GM12891 (cell line): ENCODE results near the gene ACER3. TPM values are rescaled to one million over a fixed set of nuclear protein-coding genes. Genes with fewer than 3 reads are reported as not detected.
A peak's percentile ranks its signal among the peaks of the same experiment; 100 is the strongest.
"Not testable (repeated sequence)": the region's sequence is repeated elsewhere in the genome, so short reads cannot be mapped to it uniquely, and the experiment has no call there.

Experiments used
- DNase-seq: peaks from one replicate; pipeline ENCODE4 v3.0.0; 2011; ENCODE audit warnings: low spot score; ENCODE audit not compliant: insufficient read length
- FAIRE-seq: peaks from 2 replicates; lab custom pipeline; 2011; peaks lifted over from hg19 to GRCh38; lab: Jason Lieb, UNC
- PAX5 ChIP-seq: IDR thresholded peaks from 2 replicates; pipeline ENCODE4 v1.6.1; 2011; ENCODE audit warnings: low read length, moderate library complexity, mild to moderate bottlenecking; ENCODE audit not compliant: insufficient read depth, severe bottlenecking
- POLR2A ChIP-seq: IDR thresholded peaks from 2 replicates; pipeline ENCODE4 v1.6.1; 2011; ENCODE audit warnings: low read depth, low read length, control low read depth
- POLR2AphosphoS5 ChIP-seq: IDR thresholded peaks from 2 replicates; pipeline ENCODE4 v1.6.1; 2011; ENCODE audit warnings: low read depth, low read length, control low read depth
- POU2F2 ChIP-seq: IDR thresholded peaks from 2 replicates; pipeline ENCODE4 v1.6.1; 2011; ENCODE audit warnings: low read depth, mild to moderate bottlenecking, control low read depth, low read length, moderate library complexity
- SPI1 ChIP-seq: IDR thresholded peaks from 2 replicates; pipeline ENCODE4 v1.6.1; 2011; ENCODE audit warnings: low read depth, low read length, control low read depth
- TAF1 ChIP-seq: IDR thresholded peaks from 2 replicates; pipeline ENCODE4 v1.6.1; 2011; ENCODE audit warnings: low read depth, low read length, control low read depth
- polyA plus RNA-seq: library from polyadenylated mRNA; unstranded; fragments of >200 nt; gene quantifications from one replicate; pipeline ENCODE4 v1.2.1, GENCODE V29; 2012; ENCODE audit warnings: low read depth, missing spikeins, inconsistent platforms; ENCODE audit not compliant: missing spikeins

ACER3 gene
- polyA plus RNA-seq, result 2.5 TPM

DNA sequence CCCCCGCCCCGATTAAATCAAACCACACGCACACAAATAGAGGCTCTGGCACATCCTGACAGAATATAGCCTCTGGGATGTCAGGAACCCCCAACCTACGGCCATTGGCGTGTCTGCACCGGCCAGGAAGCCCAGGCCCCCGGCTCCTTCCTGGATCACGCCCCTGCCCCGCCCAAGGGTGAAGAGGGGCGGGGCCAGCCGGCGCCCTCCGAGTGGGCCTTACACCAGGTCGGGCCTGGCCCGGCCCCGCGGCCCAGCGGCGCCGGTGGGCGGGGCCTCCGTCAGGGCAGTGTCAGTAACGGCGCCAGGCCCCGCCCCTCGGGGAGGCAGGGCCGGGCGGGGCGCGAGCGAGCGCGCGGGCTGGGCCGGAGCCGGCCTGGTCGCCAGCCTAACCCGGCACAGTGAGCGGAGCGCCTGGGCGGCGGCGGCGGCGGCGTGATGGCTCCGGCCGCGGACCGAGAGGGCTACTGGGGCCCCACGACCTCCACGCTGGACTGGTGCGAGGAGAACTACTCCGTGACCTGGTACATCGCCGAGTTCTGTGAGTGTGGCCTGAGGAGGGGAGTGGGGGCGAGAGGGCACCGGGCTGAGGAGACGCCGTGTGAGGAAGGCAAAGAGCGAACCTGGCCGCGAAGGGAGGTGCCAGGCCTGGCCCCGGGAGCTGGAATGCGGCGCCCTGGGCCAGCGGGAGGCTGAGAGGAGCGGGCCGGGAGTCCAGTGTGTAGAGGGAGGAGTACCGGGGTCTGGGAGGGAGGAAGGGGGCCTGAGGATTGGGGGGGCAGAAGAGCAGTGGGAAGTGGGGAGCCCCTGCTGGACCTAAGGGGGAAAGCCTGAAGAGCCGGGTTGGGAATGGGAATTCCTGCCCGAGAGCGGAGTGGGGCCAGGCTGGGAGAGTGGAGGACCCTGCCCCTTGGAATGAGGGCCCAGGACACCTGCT is at the start of gene ACER3:
Gene ACER3 (plus strand): TSS at position 380 of the 937 bp plus-strand sequence. CDS start 59 bp downstream, at position 439.
- no peak for TF ChIP-seq SPI1
- TF ChIP-seq POLR2A, result 0 out of 2 replicates have a peak, but pooled peaks have one; percentile 45
- peak; percentile 63 for TF ChIP-seq POLR2AphosphoS5
- peak; percentile 93 for FAIRE-seq
- peak; percentile 89 for DNase-seq

DNA sequence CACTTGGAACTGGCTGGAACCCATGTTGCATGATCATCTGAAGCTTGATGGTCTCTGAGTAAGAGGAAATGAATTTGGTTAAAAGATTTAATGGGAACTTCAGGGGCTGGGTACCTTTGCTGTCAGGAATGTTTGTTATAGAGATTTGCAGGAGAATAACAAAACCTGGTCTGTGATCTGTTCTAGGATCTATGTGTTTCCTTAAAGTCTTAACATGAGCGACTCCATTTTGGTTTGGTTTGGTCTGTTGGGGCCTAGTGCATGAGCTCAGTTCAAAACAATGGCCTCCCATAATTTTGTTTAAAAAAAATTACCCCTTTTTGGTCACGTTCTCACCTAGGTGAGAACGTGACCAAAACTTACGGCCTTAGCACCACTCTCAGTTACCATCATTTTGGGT is 49.5 kb upstream of the ACER3 start:
- DNase-seq (no peak), FAIRE-seq (no peak)
- TF ChIP-seq POLR2AphosphoS5 (no peak), SPI1 (no peak), PAX5 (no peak), TAF1 (no peak), POLR2A (no peak), POU2F2 (no peak)

- DNase-seq, result no peak
- TF ChIP-seq PAX5 (no peak), TAF1 (no peak), POU2F2 (no peak), POLR2A (no peak), POLR2AphosphoS5 (no peak), SPI1 (no peak)
- FAIRE-seq, result no peak
These were observed 46.3 kb upstream of the ACER3 start for GRCh38 chr11:76814414-76814813.

- not testable (repeated sequence) for FAIRE-seq, DNase-seq
These were observed 45.0 kb upstream of the ACER3 start for GRCh38 chr11:76815678-76816077.

GRCh38 chr11:76820184-76820566 is 40.5 kb upstream of the ACER3 start:
- TF ChIP-seq PAX5 (no peak), SPI1 (no peak), TAF1 (no peak), POLR2A (no peak), POU2F2 (no peak), POLR2AphosphoS5 (no peak)
- DNase-seq (no peak), FAIRE-seq (no peak)

- FAIRE-seq, DNase-seq: not testable (repeated sequence)
These were observed 39.3 kb upstream of the ACER3 start for GRCh38 chr11:76821396-76821795.

DNA sequence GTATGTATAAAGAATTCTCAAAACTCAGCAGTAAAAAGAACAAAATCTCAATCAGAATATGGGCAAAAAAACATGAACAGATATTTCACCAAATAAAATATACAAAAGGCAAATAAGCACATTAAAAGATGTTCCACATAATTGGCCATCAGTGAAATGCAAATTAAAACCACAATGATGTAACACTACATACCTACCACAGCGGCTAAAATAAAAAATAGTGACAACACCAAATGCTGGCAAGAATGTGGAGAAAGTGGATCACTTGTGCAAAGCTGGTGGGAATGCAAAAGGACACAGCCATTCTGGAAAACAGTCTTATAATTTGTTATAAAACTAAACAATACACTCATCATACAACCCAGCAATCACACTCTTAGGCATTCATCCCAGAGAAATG is 38.3 kb upstream of the ACER3 start:
- no peak for DNase-seq
- TF ChIP-seq POLR2AphosphoS5 (no peak), POLR2A (no peak), SPI1 (no peak), TAF1 (no peak), POU2F2 (no peak), PAX5 (no peak)
- no peak for FAIRE-seq

DNA sequence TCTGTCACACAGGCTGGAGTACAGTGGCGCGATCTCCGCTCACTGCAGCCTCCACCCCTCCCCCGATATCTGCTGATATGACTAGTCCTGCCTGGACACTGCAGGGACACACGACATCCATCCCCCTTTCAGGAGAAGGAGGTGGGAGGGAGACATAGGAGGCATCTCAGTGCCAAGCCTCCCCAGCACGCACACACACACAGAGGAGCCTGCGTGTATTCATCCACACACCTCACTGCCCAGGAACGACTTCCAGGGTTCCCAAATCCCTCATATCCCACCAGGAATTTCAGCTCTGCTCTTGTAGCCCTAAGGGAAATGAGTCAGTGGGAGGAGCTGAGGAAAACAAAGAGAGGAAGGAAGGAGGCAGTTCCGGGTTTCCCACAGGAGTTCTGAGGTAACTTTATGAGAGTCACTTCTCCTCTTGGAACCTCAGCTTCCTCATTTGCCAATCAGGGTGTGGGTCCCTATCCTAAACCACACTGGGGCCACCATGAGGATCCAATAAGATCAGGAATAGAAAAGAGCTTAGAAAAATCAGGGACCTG is 37.2 kb upstream of the ACER3 start:
- DNase-seq (no peak), FAIRE-seq (no peak)

GRCh38 chr11:76824083-76824939 is 36.4 kb upstream of the ACER3 start:
- TF ChIP-seq POLR2AphosphoS5 (no peak), TAF1 (no peak), SPI1 (no peak), PAX5 (no peak), POLR2A (no peak), POU2F2 (no peak)

More for the DNA sequence above, 37.2 kb upstream of the ACER3 start:
- no peak for TF ChIP-seq POLR2A
- no peak for TF ChIP-seq SPI1
- no peak for TF ChIP-seq POU2F2
- no peak for TF ChIP-seq PAX5
- TF ChIP-seq POLR2AphosphoS5, result no peak
- TF ChIP-seq TAF1, result no peak

More at GRCh38 chr11:76824083-76824939, 36.4 kb upstream of the ACER3 start:
- FAIRE-seq (no peak), DNase-seq (no peak)
